ENCODE measurements around the gene FBLN1. TPM values are rescaled to one million over a fixed set of nuclear protein-coding genes. Genes with fewer than 3 reads are reported as not detected.

The FBLN1 gene
- total and polyA plus RNA-seq, 8 donors: 38.8 to 416 (median 114) TPM

DNA sequence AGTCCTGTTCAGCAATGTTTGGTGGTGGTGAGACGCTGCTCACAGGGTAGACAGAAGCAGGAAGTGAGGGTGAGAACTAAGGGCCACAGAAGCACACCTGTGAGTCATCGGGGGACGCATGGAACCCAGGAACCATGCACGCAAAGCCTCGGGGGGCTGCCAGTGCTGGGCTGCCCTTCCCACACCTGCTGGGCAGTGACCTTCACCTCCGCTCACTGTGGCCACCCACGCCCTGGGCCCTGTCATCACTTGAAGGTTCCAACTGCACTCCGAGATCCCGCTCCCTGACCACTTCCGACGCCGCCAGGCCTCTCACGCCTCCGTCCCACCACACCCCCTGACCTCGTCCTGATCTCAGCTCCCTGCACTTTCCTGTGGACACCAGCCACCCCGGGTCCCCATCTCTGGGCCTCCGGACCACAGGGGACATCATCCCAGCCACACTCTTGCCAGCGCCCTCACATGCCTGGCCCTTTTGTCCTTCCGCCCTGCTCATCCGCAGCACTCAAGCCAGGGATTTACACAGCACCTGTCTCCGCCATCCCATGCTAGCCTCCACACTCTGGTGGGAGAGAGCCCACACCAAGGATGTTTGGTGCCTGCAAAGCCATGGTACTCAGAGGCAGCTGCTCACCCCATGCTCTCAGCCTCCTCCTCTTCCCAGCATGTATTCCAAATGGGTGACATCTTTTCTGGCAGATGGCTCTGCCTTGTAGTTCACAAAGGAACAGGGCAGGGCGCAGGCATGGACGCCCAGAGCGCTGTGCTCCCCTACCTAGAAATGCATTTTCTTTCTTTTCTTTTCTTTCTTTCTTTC, 145.8 kb downstream of the FBLN1 start:
- H3K4me3 ChIP-seq: no peak overlapping the region
- H3K4me1 ChIP-seq: peaks cover 8 to 12% (median 10%) of the 10 kb centered on the region in 4 donors
- H3K27ac ChIP-seq: no peak overlapping the region
- H3K36me3 ChIP-seq: no peaks in the 10 kb centered on the region
- no peaks in the 10 kb centered on the region for H3K9me3 ChIP-seq
- 73 to 85% (median 85%) methylated on average over 24 of the region's 24 CpGs for WGBS, 5 donors
- DNase-seq: no peak
- intact Hi-C loops (cut with DNase I; ENCODE audit: low total_unique reads): loop anchor here (10.0 kb wide), 1 partner anchor 216 kb away; no protein-coding TSS in a partner anchor
- TF ChIP-seq POLR2A (IDR thresholded peaks at IDR 0.05) (no peak), EP300 (IDR thresholded peaks at IDR 0.05) (no peak)
- peaks cover 0 to 83% (median 18%) of the 10 kb centered on the region in 3 donors for H3K27me3 ChIP-seq

- Histone ChIP-seq H3K27ac (no peak overlapping the region), H3K4me3 (no peak overlapping the region), H3K36me3 (no peaks in the 10 kb centered on the region), H3K9me3 (no peaks in the 10 kb centered on the region), H3K4me1 (peaks cover 8 to 12% (median 10%) of the 10 kb centered on the region in 4 donors), H3K27me3 (peaks cover 0 to 83% (median 10%) of the 10 kb centered on the region in 3 donors)
- WGBS, 5 donors: 86 to 95% (median 91%) methylated on average over 6 of the region's 6 CpGs
- no peak for TF ChIP-seq EP300 (IDR thresholded peaks at IDR 0.05)
- TF ChIP-seq CTCF (IDR thresholded peaks at IDR 0.05): no peak
- no peak for TF ChIP-seq POLR2A (IDR thresholded peaks at IDR 0.05)
- TF ChIP-seq POLR2AphosphoS5 (IDR thresholded peaks at IDR 0.05): no peak
- no peak for DNase-seq
- intact Hi-C loops (cut with DNase I; ENCODE audit: low total_unique reads): loop anchor here (10.0 kb wide), 1 partner anchor 215 kb away; no protein-coding TSS in a partner anchor
These were observed 147.1 kb downstream of the FBLN1 start for GRCh38 chr22:45649809-45650208.

GRCh38 chr22:45650721-45651120, 148.0 kb downstream of the FBLN1 start:
- H3K27ac ChIP-seq: no peak overlapping the region
- H3K27me3 ChIP-seq: peaks cover 0 to 74% (median 1%) of the 10 kb centered on the region in 3 donors
- intact Hi-C loops (cut with DNase I; ENCODE audit: low total_unique reads): no loop called here
- H3K4me3 ChIP-seq: no peak overlapping the region
- H3K9me3 ChIP-seq: no peaks in the 10 kb centered on the region
- TF ChIP-seq CTCF (IDR thresholded peaks at IDR 0.05) (no peak), POLR2AphosphoS5 (IDR thresholded peaks at IDR 0.05) (no peak), POLR2A (IDR thresholded peaks at IDR 0.05) (no peak), EP300 (IDR thresholded peaks at IDR 0.05) (no peak)
- DNase-seq: no peak
- H3K36me3 ChIP-seq: no peaks in the 10 kb centered on the region
- WGBS, 5 donors: 86 to 98% (median 96%) methylated on average over 12 of the region's 12 CpGs
- peaks cover 1 to 4% (median 3%) of the 10 kb centered on the region in 4 donors for H3K4me1 ChIP-seq

Small RNA genes lying within 50 kb of the gene (small RNA-seq; reads per million reads assigned to genes)
- gene RNU6-1161P: 0 reads per million in 4 donors

Other genes with a start within 250 kb of the FBLN1 start
- 1 to 10 TPM in 1 of 5 donors, not detected in 4; 1.3 TPM for gene UPK3A, start 217.9 kb upstream of the FBLN1 start, total RNA-seq
- gene UPK3A, start 217.9 kb upstream of the FBLN1 start, polyA plus RNA-seq: under 1 TPM in 2 of 3 donors, not detected in 1; 0.10 to 0.76 TPM
- 100 to 1,000 TPM in 2 of 5 donors, 10 to 100 TPM in 3; 13.8 to 747 (median 93.7) TPM for gene FAM118A, start 192.9 kb upstream of the FBLN1 start, total RNA-seq
- gene FAM118A, start 192.9 kb upstream of the FBLN1 start, polyA plus RNA-seq: 10 to 100 TPM; 12.0 to 29.8 (median 13.4) TPM
- not detected for gene SMC1B, start 89.3 kb upstream of the FBLN1 start, total RNA-seq
- under 1 TPM in 1 of 3 donors, not detected in 2; 0.05 TPM for gene SMC1B, start 89.3 kb upstream of the FBLN1 start, polyA plus RNA-seq
- gene RIBC2, start 89.2 kb upstream of the FBLN1 start, total RNA-seq: 10 to 100 TPM in 1 of 5 donors, 1 to 10 TPM in 1, under 1 TPM in 2, not detected in 1; 0.45 to 13.0 (median 2.9) TPM
- under 1 TPM; 0.56 to 0.88 (median 0.76) TPM for gene RIBC2, start 89.2 kb upstream of the FBLN1 start, polyA plus RNA-seq
- 100 to 1,000 TPM in 4 of 5 donors, 10 to 100 TPM in 1; 65.6 to 171 (median 125) TPM for gene ATXN10, start 169.0 kb downstream of the FBLN1 start, total RNA-seq
- 10 to 100 TPM; 36.5 to 47.9 (median 43.8) TPM for gene ATXN10, start 169.0 kb downstream of the FBLN1 start, polyA plus RNA-seq

Data from stomach (tissue), 9 donors.